Measurements from ENCODE around the gene TCERG1L. TPM values are rescaled to one million over a fixed set of nuclear protein-coding genes. Genes with fewer than 3 reads are reported as not detected.
"Not testable (repeated sequence)": the region's sequence is repeated elsewhere in the genome, so short reads cannot be mapped to it uniquely, and the experiment has no call there.

The TCERG1L gene
- 1 to 10 TPM in 1 of 10 donors, under 1 TPM in 9; 0.09 to 2.1 (median 0.21) TPM for polyA plus RNA-seq (ENCODE audit: insufficient read length in 10 of 10)
- long read RNA-seq, donor 1, result 0 reads
- long read RNA-seq, donor 2, result 0 reads
- long read RNA-seq, donor 3, result 0 reads
- long read RNA-seq, donor 4, result 0 reads
- long read RNA-seq, donor 5, result 0 reads
- long read RNA-seq, donor 6, result 0 reads
- long read RNA-seq, donor 7, result 0 reads
- long read RNA-seq, donor 8, result 0 reads
- long read RNA-seq, donor 9, result 0 reads

GRCh38 chr10:131311661-131312477 is at the start of gene TCERG1L:
TCERG1L (minus strand) TSS chr10:131311721; CDS start chr10:131311635, 86 bp downstream.
- DNase-seq, result peak in 1 of 3 donors; percentile 10

GRCh38 chr10:131358741-131359442 is 47.4 kb upstream of the TCERG1L start:
- no peak for DNase-seq

- no peak for DNase-seq
Observed at GRCh38 chr10:131356442-131356841, 44.9 kb upstream of the TCERG1L start.

GRCh38 chr10:131355881-131356280 is 44.4 kb upstream of the TCERG1L start:
- no peak for DNase-seq

- no peak for DNase-seq
Observed at GRCh38 chr10:131355056-131355455, 43.5 kb upstream of the TCERG1L start.

- DNase-seq, result peak; percentile 7 to 59 (median 36)
Observed at GRCh38 chr10:131354380-131354779, 42.9 kb upstream of the TCERG1L start.

GRCh38 chr10:131352765-131353290 is 41.3 kb upstream of the TCERG1L start:
- no peak for DNase-seq

- no peak for DNase-seq
Observed at GRCh38 chr10:131350660-131351059, 39.1 kb upstream of the TCERG1L start.

- DNase-seq, result no peak
Observed at GRCh38 chr10:131350245-131350644, 38.7 kb upstream of the TCERG1L start.

- no peak for DNase-seq
Observed at GRCh38 chr10:131346456-131346855, 34.9 kb upstream of the TCERG1L start.

- DNase-seq, result no peak
Observed at GRCh38 chr10:131345691-131346090, 34.2 kb upstream of the TCERG1L start.

- no peak for DNase-seq
Observed at GRCh38 chr10:131344747-131345146, 33.2 kb upstream of the TCERG1L start.

GRCh38 chr10:131337741-131338140 is 26.2 kb upstream of the TCERG1L start:
- peak in 1 of 3 donors; percentile 11 for DNase-seq

GRCh38 chr10:131332821-131333220 is 21.3 kb upstream of the TCERG1L start:
- no peak for DNase-seq

GRCh38 chr10:131323880-131324279 is 12.4 kb upstream of the TCERG1L start:
- no peak for DNase-seq

GRCh38 chr10:131323025-131323424 is 11.5 kb upstream of the TCERG1L start:
- DNase-seq, result no peak

GRCh38 chr10:131322575-131322974 is 11.1 kb upstream of the TCERG1L start:
- not testable (repeated sequence) for DNase-seq

GRCh38 chr10:131320860-131321604 is 9.5 kb upstream of the TCERG1L start:
- DNase-seq, result no peak

- DNase-seq, result no peak
Observed at GRCh38 chr10:131318814-131319213, 7.3 kb upstream of the TCERG1L start.

- no peak for DNase-seq
Observed at GRCh38 chr10:131318291-131318690, 6.8 kb upstream of the TCERG1L start.

- no peak for DNase-seq
Observed at GRCh38 chr10:131316321-131317075, 5.0 kb upstream of the TCERG1L start.
